Activated naive CD8-positive, alpha-beta T cell treated with anti-CD3 and anti-CD28 coated beads for 36 hours (primary cell): ENCODE results near the gene ANKLE2. TPM values are rescaled to one million over a fixed set of nuclear protein-coding genes. Genes with fewer than 3 reads are reported as not detected.
A peak's percentile ranks its signal among the peaks of the same experiment; 100 is the strongest.

ENCODE experiments used
- DNase-seq: peaks from one replicate; pipeline ENCODE4 v3.0.0; 2021
- H3K27ac Mint-ChIP-seq: one replicate; pipeline ENCODE4 v1.8.0; 2022; ENCODE audit warnings: mild to moderate bottlenecking, moderate library complexity, mixed read lengths
- H3K27me3 Mint-ChIP-seq: one replicate; pipeline ENCODE4 v1.8.0; 2022; ENCODE audit warnings: mild to moderate bottlenecking, mixed read lengths
- H3K36me3 Mint-ChIP-seq: one replicate; pipeline ENCODE4 v1.8.0; 2021; ENCODE audit warnings: mild to moderate bottlenecking, mixed read lengths
- H3K4me1 Mint-ChIP-seq: one replicate; pipeline ENCODE4 v1.8.0; 2021; ENCODE audit warnings: mixed read lengths
- H3K4me3 Mint-ChIP-seq: one replicate; pipeline ENCODE4 v1.8.0; 2022; ENCODE audit warnings: mild to moderate bottlenecking, moderate library complexity, mixed read lengths
- H3K9me3 Mint-ChIP-seq: one replicate; pipeline ENCODE4 v1.8.0; 2022; ENCODE audit warnings: mixed read lengths
- total RNA-seq, 2 experiments: library from RNA; stranded (reverse); gene quantifications; one replicate each; pipeline ENCODE4 v1.2.3, GENCODE V29; 2021

Gene ANKLE2
- total RNA-seq, 2 experiments from 2014 or later = 84.5 to 84.8 TPM

DNA sequence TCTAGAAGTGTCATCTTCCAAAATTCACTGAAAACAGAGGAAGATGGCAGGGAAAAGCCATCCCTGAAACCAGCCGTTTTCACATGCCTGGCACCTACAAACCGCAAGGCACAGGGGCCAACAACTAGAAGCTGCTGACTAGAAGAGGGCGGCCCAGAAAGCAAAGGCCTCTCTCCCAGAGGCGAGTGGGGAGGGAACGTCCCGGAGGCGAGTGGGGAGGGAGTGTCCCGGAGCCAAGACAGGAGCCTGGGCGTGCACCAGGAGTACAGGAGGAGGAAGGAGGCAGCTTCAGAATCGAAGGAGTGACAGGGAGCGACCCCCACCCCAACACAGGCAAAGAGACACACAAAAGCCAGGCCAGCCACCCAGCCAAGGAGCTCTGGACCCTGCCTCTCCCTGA is 21.0 kb downstream of the ANKLE2 start:
- no peak for DNase-seq
- Mint-ChIP-seq H3K4me1 (peaks cover 9% of the 10 kb centered on the region), H3K4me3 (no peak overlapping the region), H3K27ac (peak overlapping the region; percentile 34), H3K36me3 (peaks cover 37% of the 10 kb centered on the region), H3K9me3 (no peaks in the 10 kb centered on the region), H3K27me3 (no peaks in the 10 kb centered on the region)

DNA sequence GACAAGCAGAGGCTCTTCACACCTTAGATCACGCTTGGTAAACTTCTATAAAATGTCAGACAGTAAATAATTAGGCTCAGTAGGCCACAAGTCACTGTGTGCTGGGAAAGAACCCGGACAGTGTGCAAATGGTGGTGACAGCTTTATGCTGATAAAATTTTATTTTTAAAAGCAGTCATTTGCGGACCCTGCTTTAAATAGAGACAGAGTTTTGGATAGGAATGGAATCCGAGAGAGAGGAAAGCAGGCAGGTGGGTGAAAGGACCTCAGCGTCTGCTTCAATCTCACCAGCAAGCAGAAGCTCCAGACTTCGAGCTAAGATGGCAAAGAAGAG is 21.4 kb downstream of the ANKLE2 start:
- Mint-ChIP-seq H3K9me3 (no peaks in the 10 kb centered on the region), H3K27ac (no peak overlapping the region), H3K4me3 (no peak overlapping the region), H3K36me3 (peaks cover 41% of the 10 kb centered on the region), H3K27me3 (no peaks in the 10 kb centered on the region), H3K4me1 (peaks cover 9% of the 10 kb centered on the region)
- DNase-seq = no peak

DNA sequence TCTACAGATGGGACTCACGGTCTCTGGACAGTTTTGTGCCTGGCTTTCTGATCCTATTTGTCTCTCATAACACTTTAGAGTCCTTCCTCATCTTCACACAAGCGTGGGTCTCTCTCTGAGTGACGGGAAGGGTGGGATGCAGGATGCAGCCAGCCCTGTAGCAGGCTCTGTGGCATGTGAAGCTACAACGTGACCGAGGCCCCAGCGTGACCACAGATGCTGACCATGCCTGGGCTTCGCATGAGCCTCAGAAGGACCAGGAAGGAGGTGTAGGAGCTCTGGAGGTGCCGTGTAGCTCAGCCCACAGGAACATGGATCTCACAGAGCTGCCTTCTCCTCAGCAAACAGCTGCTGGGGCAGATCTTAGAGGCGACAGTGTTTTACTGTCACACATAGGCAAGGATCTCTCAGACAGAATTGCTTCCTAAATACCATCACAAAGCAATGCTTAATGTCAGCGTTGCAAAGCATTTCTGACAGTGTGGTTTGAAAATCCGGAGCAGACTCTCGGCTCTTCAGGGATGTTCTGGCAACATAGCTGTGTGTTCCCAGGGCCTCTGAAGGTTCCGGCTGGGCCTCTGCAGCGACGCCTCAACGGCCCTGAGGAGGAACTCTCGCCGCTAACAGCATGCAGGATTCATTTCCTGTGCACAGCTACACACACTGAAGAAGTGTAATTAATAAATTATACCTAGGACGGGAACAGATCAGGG is 21.9 kb downstream of the ANKLE2 start:
- H3K27ac Mint-ChIP-seq = no peak overlapping the region
- peaks cover 43% of the 10 kb centered on the region for H3K36me3 Mint-ChIP-seq

DNA sequence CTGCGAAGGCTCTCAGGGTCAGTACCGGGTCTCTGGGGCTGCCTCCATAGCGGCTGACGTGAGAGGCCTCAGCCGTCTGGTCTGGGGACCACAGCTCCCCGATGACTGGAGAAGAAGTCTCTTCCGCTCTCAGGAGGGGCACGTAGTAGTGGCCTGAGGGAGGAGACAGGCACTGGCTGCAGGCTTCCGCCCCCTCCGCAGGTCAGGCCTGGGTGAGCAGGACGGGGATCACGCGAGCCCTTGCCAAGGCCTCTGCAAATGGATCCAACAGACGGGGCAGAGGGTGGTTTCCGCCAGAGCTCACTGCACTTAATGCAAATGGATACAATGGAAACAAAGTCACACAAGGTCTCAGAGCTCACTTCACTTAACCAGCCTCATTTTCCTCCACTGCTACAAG is 24.7 kb downstream of the ANKLE2 start:
- no peaks in the 10 kb centered on the region for H3K27me3 Mint-ChIP-seq
- no peaks in the 10 kb centered on the region for H3K9me3 Mint-ChIP-seq
- H3K27ac Mint-ChIP-seq = no peak overlapping the region
- H3K4me1 Mint-ChIP-seq = peaks cover 3% of the 10 kb centered on the region
- no peak overlapping the region for H3K4me3 Mint-ChIP-seq
- no peak for DNase-seq
- peaks cover 44% of the 10 kb centered on the region for H3K36me3 Mint-ChIP-seq

More for the DNA sequence above, 21.9 kb downstream of the ANKLE2 start:
- Mint-ChIP-seq H3K9me3 (no peaks in the 10 kb centered on the region), H3K27me3 (no peaks in the 10 kb centered on the region), H3K4me3 (no peak overlapping the region), H3K4me1 (peaks cover 9% of the 10 kb centered on the region)
- DNase-seq = no peak

DNA sequence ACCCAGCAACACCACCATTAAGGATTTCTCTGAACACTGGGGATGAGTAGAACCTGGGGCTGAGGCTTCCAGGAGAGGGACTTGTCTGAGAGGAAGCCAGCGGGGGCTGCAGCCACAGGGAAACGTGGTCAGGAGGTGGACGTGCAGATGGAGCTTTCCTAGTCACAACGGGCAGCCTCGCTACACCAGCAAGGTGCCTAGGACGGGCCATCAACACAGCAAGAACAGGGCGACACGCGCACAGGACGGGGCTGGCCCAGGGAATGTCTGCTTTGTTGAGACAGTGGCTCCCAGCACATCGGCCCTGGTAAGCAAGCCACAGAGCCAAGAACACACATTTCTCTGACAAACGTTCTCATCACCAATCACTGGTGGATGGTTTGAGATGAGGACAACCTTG is 25.3 kb downstream of the ANKLE2 start:
- peaks cover 1% of the 10 kb centered on the region for H3K4me1 Mint-ChIP-seq
- no peak for DNase-seq
- H3K27ac Mint-ChIP-seq = no peak overlapping the region
- H3K27me3 Mint-ChIP-seq = no peaks in the 10 kb centered on the region
- peaks cover 48% of the 10 kb centered on the region for H3K36me3 Mint-ChIP-seq
- no peak overlapping the region for H3K4me3 Mint-ChIP-seq
- no peaks in the 10 kb centered on the region for H3K9me3 Mint-ChIP-seq

DNA sequence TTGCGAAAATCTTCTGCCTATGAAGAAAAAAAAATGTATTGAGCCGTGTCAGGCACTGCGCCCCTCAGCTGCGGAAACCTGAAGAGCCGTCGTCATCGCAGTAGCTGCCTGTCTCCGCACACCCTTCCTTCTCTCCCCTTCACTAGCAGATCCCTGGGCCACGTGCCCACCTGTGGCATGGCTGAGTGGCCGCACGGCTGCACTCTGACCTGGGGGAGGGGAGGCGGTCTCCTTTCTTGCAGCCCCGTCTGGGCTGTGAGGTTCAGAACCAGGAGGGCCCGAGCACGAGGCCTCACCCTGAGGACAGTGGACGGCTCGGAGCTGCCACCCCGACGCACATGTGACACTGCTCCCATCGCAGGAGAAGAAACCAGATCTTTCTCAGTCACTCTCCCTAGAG is 26.1 kb downstream of the ANKLE2 start:
- Mint-ChIP-seq H3K36me3 (peaks cover 49% of the 10 kb centered on the region), H3K9me3 (no peaks in the 10 kb centered on the region), H3K27ac (no peak overlapping the region), H3K4me1 (peaks cover 1% of the 10 kb centered on the region), H3K4me3 (no peak overlapping the region), H3K27me3 (no peaks in the 10 kb centered on the region)
- no peak for DNase-seq

DNA sequence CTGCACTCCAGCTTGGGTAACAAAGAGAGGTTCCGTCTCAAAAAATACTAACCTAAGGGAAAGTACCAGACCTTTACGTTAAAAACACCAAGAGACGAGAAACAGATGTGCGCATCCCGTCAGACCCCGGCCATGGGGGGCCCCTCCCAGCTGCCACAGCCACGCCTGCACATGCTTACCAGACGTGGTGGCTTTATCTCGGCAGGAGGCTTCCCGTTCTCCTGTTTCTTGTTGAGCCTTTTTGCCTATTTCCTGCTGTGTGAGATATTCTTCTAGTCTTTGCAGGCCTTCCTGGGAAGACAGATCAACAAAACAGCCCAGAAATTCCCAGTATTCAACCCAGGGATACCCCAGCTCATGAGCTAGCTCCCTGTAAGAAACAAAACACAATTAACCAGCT is 27.4 kb downstream of the ANKLE2 start:
- Mint-ChIP-seq H3K4me3 (no peak overlapping the region), H3K4me1 (peaks cover 3% of the 10 kb centered on the region), H3K9me3 (no peaks in the 10 kb centered on the region), H3K27ac (no peak overlapping the region), H3K27me3 (no peaks in the 10 kb centered on the region), H3K36me3 (peaks cover 58% of the 10 kb centered on the region)
- DNase-seq = no peak

DNA sequence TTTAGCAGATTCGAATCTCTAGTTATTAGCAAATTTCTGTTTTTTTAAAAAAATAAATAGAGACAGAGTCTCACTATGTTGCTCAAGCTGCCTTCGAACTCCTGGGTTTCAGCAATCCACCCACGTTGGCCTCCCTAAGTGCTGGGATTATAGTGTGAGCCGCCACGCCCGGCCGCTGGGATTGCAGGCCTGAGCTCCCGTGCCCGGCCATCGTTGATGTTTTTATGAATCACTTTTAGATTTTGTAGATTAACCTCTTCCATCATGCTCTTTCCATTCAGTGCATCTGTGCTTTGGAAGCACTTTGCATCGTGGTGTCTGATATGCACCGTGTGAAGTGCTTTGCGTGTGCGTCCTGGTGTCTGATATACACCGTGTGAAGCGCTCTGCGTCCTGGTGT is 30.1 kb downstream of the ANKLE2 start:
- no peak overlapping the region for H3K4me3 Mint-ChIP-seq
- no peaks in the 10 kb centered on the region for H3K27me3 Mint-ChIP-seq
- H3K36me3 Mint-ChIP-seq = peaks cover 64% of the 10 kb centered on the region
- DNase-seq = no peak
- no peak overlapping the region for H3K27ac Mint-ChIP-seq
- H3K4me1 Mint-ChIP-seq = peaks cover 2% of the 10 kb centered on the region
- H3K9me3 Mint-ChIP-seq = no peaks in the 10 kb centered on the region

DNA sequence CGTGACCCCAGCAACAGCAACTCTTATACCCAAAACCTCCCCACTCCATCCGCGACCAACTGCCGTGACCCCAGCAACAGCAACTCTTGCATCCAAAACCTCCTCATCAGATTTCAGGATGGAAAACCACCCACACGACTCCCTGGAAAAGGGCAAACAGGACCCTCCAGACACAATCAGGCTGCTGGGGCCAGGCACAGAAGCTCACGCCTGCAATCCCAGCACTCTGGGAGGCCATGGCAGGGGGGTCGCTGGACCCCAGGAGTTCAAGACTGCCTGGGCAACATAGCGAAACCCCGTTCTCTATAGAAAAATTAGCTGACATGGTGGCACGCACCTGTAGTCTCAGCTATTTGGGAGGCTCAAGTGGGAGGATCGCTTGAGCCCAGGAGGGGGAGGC is 31.3 kb downstream of the ANKLE2 start:
- H3K4me1 Mint-ChIP-seq = peaks cover 2% of the 10 kb centered on the region
- no peak overlapping the region for H3K4me3 Mint-ChIP-seq
- H3K36me3 Mint-ChIP-seq = peaks cover 60% of the 10 kb centered on the region
- no peak for DNase-seq
- H3K9me3 Mint-ChIP-seq = no peaks in the 10 kb centered on the region
- H3K27ac Mint-ChIP-seq = no peak overlapping the region
- no peaks in the 10 kb centered on the region for H3K27me3 Mint-ChIP-seq

DNA sequence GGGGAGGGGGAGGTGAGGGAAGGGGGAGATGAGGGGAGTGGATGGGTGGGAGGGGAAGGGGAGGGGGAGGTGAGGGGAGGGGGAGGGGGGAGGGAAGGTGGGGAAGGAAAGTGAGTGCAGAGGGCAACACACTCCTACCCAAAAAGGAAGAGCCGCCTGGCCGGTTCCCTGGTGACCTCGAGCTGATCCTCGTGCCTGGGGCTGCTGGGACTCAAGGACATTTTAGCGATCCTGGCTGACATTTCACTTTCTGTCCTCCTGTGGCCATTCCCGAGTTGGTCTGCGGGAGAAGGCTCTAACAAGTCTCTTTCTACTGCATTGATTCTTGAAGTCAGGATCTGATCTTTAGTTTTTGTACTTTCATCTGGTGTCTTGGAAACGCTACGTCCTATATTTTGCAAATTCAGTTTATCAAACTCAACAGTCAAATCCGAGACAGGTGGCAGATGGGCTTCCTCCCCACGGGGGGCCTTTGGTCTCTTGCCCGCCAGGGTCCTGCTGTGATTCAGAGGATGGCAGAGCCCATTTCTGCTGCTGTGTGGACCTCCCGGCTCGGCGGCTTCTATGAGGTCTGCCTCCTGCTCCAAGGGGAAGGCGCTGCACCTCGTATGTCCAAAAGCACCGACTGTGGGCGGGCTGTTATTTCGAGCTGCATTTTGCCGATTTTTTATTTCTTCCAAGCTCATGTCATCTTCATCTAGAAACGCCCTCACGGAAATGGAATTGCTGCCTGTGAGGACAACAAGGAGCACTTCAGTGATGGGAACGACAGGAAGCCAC is 31.9 kb downstream of the ANKLE2 start:
- no peak for DNase-seq
- Mint-ChIP-seq H3K4me1 (peaks cover 2% of the 10 kb centered on the region), H3K36me3 (peaks cover 57% of the 10 kb centered on the region), H3K9me3 (no peaks in the 10 kb centered on the region), H3K27me3 (no peaks in the 10 kb centered on the region), H3K27ac (peak overlapping the region; percentile 22), H3K4me3 (no peak overlapping the region)

DNA sequence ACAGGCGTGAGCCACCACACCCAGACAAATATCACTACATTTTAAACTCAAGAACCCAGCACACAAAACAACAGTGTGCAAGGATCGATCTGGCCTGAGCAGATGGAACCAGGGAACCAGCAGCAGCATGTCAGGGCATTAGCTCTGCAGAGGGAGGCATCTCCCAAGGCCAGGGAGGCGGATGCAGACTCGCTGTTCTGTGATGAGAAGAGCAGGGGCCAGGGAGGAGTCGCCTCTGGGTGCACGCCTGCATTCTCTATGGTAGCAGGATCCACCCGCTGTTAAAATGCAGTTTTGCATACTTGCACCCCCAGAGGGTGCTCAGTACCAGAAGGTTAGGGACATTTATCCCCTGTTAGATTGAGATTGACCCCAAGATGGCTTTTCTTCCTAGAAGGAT is 33.1 kb downstream of the ANKLE2 start:
- Mint-ChIP-seq H3K36me3 (peaks cover 54% of the 10 kb centered on the region), H3K27me3 (no peaks in the 10 kb centered on the region), H3K4me3 (no peak overlapping the region), H3K9me3 (no peaks in the 10 kb centered on the region), H3K4me1 (peaks cover 6% of the 10 kb centered on the region), H3K27ac (peak overlapping the region; percentile 65)
- DNase-seq = no peak

DNA sequence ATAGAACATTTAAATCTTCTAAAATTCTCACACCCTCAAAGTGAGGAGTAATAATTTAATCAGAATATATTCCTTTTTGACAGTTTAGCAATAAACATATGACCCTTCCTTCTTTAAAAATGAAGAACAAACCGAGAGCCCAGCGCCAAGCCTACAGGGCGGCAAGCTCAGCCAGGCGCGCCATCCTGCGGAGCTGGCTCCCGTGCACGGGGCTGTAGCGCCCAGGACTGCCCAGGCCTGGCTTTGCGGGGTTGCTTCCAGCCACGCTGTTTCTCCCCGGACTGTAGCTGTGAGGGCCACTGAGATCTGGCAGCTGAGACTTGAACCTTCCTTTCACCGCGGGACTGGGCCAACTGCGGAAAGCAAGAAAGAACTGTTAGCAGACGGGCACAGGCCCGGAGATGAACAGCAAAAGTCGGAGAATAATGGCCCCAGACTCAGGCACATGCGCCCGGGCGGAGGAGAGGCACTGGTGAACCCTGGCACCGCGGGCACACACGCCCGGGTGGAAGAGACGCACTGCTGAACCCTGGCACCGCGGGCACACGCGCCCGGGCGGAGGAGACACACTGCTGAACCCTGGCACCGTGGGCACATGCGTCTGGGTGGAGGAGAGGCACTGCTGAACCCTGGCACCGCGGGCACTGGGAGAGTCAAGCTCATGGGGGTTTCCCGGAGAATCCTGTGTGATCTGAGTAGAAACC is 34.4 kb downstream of the ANKLE2 start:
- no peaks in the 10 kb centered on the region for H3K27me3 Mint-ChIP-seq
- DNase-seq = no peak
- H3K9me3 Mint-ChIP-seq = no peaks in the 10 kb centered on the region
- H3K4me3 Mint-ChIP-seq = no peak overlapping the region
- H3K4me1 Mint-ChIP-seq = peaks cover 6% of the 10 kb centered on the region
- H3K36me3 Mint-ChIP-seq = peaks cover 46% of the 10 kb centered on the region
- no peak overlapping the region for H3K27ac Mint-ChIP-seq

DNA sequence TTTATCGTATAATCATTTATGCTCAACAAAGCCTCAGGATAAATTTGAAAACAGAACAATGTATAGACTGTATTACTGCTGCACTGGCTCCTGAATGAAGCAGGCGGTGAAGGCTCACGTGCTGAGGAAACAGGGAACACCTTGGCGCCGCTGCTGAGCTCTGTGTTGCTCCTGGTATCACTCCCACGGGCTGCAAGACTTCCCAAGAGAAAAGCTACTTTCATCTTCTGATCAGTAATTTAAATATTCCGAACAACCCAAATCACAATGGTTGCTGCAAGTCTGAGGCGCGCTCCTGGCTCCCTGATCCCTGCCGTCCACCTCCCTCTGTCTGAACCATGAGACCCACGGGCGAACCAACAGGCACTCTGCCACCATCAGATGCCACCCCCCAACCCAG is 35.2 kb downstream of the ANKLE2 start:
- no peaks in the 10 kb centered on the region for H3K27me3 Mint-ChIP-seq
- H3K36me3 Mint-ChIP-seq = peaks cover 44% of the 10 kb centered on the region
- H3K9me3 Mint-ChIP-seq = no peaks in the 10 kb centered on the region
- H3K4me3 Mint-ChIP-seq = no peak overlapping the region
- H3K27ac Mint-ChIP-seq = no peak overlapping the region
- no peak for DNase-seq
- H3K4me1 Mint-ChIP-seq = peaks cover 6% of the 10 kb centered on the region

DNA sequence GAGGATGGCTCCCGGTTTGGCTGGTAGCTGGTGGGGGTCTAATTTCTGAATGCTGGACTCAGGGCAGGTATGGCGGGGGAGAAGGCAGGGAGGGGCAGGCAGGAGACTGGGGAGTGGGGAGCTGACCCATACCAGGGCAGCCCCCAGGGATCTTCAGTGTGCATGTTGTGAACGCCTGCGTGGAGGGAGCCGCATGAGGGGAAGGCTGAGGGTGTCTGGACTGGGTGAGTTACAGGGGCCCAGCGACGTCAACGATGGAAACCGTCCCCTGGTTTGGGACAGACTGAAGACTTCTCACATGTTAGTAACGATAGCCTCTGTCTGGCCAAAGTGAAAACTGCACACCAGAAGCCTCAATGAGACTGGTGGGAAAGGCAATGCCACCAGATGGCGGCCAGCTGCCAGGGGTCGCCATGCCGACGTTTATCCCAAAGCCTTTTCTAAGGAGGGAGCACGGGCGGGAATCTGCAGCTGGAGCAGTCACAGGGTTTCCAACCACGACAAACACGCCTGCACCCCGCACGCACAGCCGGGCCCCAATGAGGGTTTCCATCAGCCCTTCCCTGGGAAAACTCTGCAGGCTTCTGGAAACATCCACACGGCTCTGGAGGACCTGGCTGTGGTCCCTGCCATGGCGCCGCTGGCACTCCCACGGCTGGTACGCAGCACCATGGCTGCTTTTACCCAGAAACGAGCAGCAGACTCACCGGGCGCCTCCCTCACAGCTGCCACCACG is 37.0 kb downstream of the ANKLE2 start:
- Mint-ChIP-seq H3K27ac (peak overlapping the region; percentile 63), H3K36me3 (peaks cover 37% of the 10 kb centered on the region), H3K4me1 (peaks cover 5% of the 10 kb centered on the region)

DNA sequence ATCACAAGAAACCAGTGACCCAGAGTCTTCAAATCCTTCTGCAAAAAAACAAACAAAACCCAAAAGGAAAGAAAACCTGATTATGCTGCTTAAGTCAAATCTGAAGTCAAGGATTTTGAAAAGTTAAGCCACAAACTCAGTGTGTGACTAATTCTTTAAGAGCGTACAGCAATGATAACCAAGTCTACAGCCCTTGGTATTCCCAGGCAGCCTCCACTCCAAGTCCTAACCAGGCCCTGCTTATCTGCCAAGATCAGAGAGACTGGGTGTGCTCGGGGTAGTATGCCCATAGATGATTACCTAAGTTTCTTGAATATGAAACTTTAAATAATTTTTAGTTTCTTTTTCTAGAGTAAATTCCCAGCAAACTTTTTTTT is 37.9 kb downstream of the ANKLE2 start:
- no peak overlapping the region for H3K4me3 Mint-ChIP-seq
- H3K27ac Mint-ChIP-seq = peak overlapping the region; percentile 3
- peaks cover 35% of the 10 kb centered on the region for H3K36me3 Mint-ChIP-seq

More for the DNA sequence above, 37.0 kb downstream of the ANKLE2 start:
- Mint-ChIP-seq H3K27me3 (no peaks in the 10 kb centered on the region), H3K9me3 (no peaks in the 10 kb centered on the region), H3K4me3 (no peak overlapping the region)
- no peak for DNase-seq

More for the DNA sequence above, 37.9 kb downstream of the ANKLE2 start:
- no peaks in the 10 kb centered on the region for H3K9me3 Mint-ChIP-seq
- no peaks in the 10 kb centered on the region for H3K27me3 Mint-ChIP-seq
- peaks cover 5% of the 10 kb centered on the region for H3K4me1 Mint-ChIP-seq
- no peak for DNase-seq
